ENCODE data around the gene CSF3. TPM values are rescaled to one million over a fixed set of nuclear protein-coding genes. Genes with fewer than 3 reads are reported as not detected.
A peak's percentile ranks its signal among the peaks of the same experiment; 100 is the strongest.

Gene CSF3
- total RNA-seq, 1 donor from 2014 or later, result not detected

GRCh38 chr17:40034426-40035161, 19.4 kb downstream of the CSF3 start:
- Mint-ChIP-seq H3K9me3 (ENCODE audit: unreplicated experiment) (no peaks in the 10 kb centered on the region), H3K4me3 (ENCODE audit: unreplicated experiment) (no peak overlapping the region), H3K27ac (ENCODE audit: unreplicated experiment) (no peak overlapping the region), H3K27me3 (ENCODE audit: unreplicated experiment) (peaks cover 10% of the 10 kb centered on the region), H3K36me3 (ENCODE audit: low read depth, unreplicated experiment) (peaks cover 18% of the 10 kb centered on the region), H3K4me1 (ENCODE audit: unreplicated experiment) (peaks cover 7% of the 10 kb centered on the region)
- no peak for DNase-seq (ENCODE audit: low spot score)
- TF ChIP-seq CTCF (IDR thresholded peaks at IDR 0.05; ENCODE audit: unreplicated experiment), result no peak

- peak; percentile 85 for DNase-seq (ENCODE audit: low spot score)
- H3K9me3 Mint-ChIP-seq (ENCODE audit: unreplicated experiment), result no peaks in the 10 kb centered on the region
- H3K27ac Mint-ChIP-seq (ENCODE audit: unreplicated experiment), result no peak overlapping the region
- peak; percentile 60 for TF ChIP-seq CTCF (IDR thresholded peaks at IDR 0.05; ENCODE audit: unreplicated experiment)
- H3K4me1 Mint-ChIP-seq (ENCODE audit: unreplicated experiment), result peaks cover 7% of the 10 kb centered on the region
- no peak overlapping the region for H3K4me3 Mint-ChIP-seq (ENCODE audit: unreplicated experiment)
- peaks cover 15% of the 10 kb centered on the region for H3K36me3 Mint-ChIP-seq (ENCODE audit: low read depth, unreplicated experiment)
- peaks cover 8% of the 10 kb centered on the region for H3K27me3 Mint-ChIP-seq (ENCODE audit: unreplicated experiment)
These were observed 19.9 kb downstream of the CSF3 start for GRCh38 chr17:40035162-40035559.

- peak overlapping the region; percentile 81 for H3K4me3 Mint-ChIP-seq (ENCODE audit: unreplicated experiment)
- peaks cover under 1% of the 10 kb centered on the region for H3K36me3 Mint-ChIP-seq (ENCODE audit: low read depth, unreplicated experiment)
- H3K4me1 Mint-ChIP-seq (ENCODE audit: unreplicated experiment), result peaks cover 7% of the 10 kb centered on the region
- H3K27me3 Mint-ChIP-seq (ENCODE audit: unreplicated experiment), result peaks cover 2% of the 10 kb centered on the region
- H3K27ac Mint-ChIP-seq (ENCODE audit: unreplicated experiment), result peak overlapping the region; percentile 75
- peak; percentile 49 for DNase-seq (ENCODE audit: low spot score)
- H3K9me3 Mint-ChIP-seq (ENCODE audit: unreplicated experiment), result no peaks in the 10 kb centered on the region
- peak; percentile 53 for TF ChIP-seq CTCF (IDR thresholded peaks at IDR 0.05; ENCODE audit: unreplicated experiment)
These were observed 23.8 kb downstream of the CSF3 start for GRCh38 chr17:40038882-40039513.

- no peak for DNase-seq (ENCODE audit: low spot score)
- Mint-ChIP-seq H3K27ac (ENCODE audit: unreplicated experiment) (peak overlapping the region; percentile 6), H3K4me3 (ENCODE audit: unreplicated experiment) (no peak overlapping the region), H3K9me3 (ENCODE audit: unreplicated experiment) (no peaks in the 10 kb centered on the region), H3K36me3 (ENCODE audit: low read depth, unreplicated experiment) (peaks cover 4% of the 10 kb centered on the region), H3K4me1 (ENCODE audit: unreplicated experiment) (peaks cover 7% of the 10 kb centered on the region), H3K27me3 (ENCODE audit: unreplicated experiment) (peaks cover 2% of the 10 kb centered on the region)
- no peak for TF ChIP-seq CTCF (IDR thresholded peaks at IDR 0.05; ENCODE audit: unreplicated experiment)
These were observed 26.0 kb downstream of the CSF3 start for GRCh38 chr17:40041196-40041595.

All from endothelial cell (in vitro differentiated cells).